Adipose tissue (tissue), 3 donors: ENCODE measurements around the gene HOXD4. TPM values are rescaled to one million over a fixed set of nuclear protein-coding genes. Genes with fewer than 3 reads are reported as not detected.

Experiments
- H3K27ac ChIP-seq: one replicate; pipeline ENCODE4 v1.5.1; 2013; ENCODE audit warnings: low read depth, low read length
- WGBS, 3 donors: extraction: QIAGEN DNeasy Blood & Tissue Kit; methylation state at CpG; one replicate each; pipeline ENCODE4 v1.1.7; 2013; 5-methylcytosine and 5-hydroxymethylcytosine counted together
- polyA plus RNA-seq, 3 donors: library from polyadenylated mRNA; stranded (reverse); fragments of 200-250 nt; gene quantifications; one replicate each; pipeline ENCODE4 v1.2.3, GENCODE V29; 2013
- donor health status: healthy with polysubstance abuse.
- donor health status: Bipolar disorder and iron deficiency.
- donor health status: healthy.

Gene HOXD4
- polyA plus RNA-seq, 3 donors = 0.79 to 3.8 (median 2.5) TPM

DNA sequence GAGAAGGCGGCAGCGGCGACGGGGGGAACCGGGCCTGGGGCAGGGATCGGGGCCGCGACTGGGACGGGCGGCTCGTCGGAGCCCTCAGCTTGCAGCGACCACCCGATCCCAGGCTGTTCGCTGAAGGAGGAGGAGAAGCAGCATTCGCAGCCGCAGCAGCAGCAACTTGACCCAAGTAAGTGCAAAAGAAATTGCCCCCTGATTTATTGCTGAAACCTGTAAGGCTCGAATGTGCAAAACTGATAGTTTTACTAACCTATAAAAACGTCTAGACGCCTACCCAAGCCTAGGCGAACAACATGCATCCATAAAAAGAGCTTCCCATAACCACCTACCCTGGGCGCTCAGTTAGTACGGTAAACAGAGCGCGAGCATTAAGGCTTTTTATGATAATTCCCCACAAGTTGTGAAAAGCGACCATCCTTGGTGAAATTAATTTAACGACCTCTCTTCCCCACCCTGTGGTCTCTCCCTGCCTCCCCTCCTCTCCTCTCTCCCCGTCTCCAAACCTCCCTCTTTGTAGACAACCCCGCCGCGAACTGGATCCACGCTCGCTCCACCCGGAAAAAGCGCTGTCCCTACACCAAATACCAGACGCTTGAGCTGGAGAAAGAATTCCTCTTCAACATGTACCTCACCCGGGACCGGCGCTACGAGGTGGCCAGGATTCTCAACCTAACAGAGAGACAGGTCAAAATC lies 27.8 kb upstream of the HOXD4 start:
- 6 to 14% (median 7%) methylated on average over 40 of the region's 40 CpGs for WGBS, 3 donors
- H3K27ac ChIP-seq = no peak overlapping the region

DNA sequence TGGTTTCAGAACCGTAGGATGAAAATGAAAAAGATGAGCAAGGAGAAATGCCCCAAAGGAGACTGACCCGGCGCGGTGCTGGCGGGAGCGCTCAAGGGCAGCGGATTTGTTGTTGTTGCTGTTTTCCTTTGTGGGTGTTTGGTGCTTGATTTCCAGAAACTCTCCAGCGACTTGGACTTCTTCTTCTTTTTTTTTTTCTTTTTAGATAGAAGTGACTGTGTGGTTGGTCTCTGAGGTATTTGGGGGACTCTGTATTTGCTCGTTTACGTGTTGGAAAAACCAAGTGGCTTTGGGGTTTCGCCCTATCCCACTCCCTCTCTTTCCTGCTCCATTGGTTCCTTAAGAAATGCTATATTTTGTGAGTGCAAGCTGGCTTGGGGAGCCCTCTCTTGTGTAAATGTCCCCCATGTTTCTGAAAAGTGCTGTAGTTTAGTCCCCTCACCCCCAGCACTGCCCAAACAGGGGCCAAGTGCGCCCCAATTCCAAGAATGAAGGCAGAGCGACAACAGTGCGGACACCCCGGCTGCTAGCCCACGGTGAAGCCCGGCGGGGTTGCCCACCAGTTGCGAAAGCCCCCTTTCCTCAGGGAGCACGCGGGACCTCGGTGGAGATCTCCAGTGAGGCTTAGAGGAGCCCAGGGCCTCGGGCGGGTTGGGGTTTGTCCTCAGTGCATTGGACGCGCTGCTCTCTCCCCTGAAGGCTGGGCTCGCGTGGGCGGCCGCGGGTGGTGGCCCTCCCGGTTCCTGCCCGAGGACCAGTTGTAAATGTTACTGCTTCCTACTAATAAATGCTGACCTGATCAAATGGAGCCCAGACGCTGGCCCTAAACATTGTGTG lies 27.0 kb upstream of the HOXD4 start:
- H3K27ac ChIP-seq = no peak overlapping the region
- 12 to 44% (median 24%) methylated on average over 34 of the region's 34 CpGs for WGBS, 3 donors

DNA sequence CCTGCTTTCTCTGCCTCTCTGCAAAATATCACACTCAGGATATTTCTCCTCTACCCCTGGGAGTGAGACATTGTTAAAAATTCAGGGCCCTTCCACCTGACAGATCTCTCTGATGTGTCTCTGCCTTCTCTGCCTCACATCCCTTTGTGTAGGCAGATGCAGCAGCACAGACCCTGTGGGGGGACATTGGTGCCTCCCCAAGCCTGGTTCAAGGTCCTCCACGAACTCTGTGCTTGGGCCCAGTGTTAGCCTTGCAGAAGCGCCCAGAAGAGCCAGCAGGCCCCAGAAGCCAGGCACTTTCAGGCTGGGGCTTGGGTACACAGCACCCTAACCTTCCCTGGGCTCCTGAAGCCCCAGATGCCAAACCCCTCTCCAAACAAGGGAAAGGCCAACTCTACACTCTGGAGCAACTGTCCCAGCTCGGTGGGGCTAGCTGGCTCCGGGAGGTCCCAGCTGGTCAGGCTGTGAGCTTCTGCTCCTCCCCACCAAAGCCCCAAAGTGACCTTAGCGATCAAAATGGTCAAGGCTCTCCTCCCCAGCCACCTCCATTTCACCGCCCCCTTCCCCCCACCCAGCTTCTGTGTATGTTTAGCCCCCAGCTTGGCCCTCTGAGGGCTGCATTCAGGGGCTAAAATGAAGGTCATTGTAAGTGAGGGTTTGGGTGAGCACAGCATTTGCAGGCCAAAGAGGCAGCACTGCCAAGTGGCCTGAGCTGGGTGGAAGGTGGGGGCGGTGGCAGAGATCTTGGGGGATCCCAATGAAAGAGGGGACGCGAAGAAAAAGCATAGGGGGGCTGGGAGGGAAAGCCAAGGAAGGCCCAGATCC lies 26.2 kb upstream of the HOXD4 start:
- H3K27ac ChIP-seq = no peak overlapping the region
- WGBS, 3 donors = 19 to 62% (median 46%) methylated on average over 9 of the region's 9 CpGs

DNA sequence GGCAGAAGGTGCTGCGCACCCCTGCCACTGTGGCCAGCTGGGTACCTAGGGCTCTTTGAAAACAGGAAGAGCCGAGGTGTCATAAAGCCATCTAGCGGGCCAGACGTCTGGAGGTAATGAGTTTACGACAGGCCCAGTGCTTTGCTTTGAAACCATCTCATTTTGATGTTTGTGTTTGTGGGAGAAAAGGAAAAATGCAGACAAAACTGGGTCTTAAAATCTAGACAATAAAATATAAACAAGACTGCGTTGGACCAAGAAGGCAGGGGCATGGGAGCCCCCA lies 25.6 kb upstream of the HOXD4 start:
- H3K27ac ChIP-seq = no peak overlapping the region
- 10 to 52% (median 37%) methylated on average over 6 of the region's 6 CpGs for WGBS, 3 donors

DNA sequence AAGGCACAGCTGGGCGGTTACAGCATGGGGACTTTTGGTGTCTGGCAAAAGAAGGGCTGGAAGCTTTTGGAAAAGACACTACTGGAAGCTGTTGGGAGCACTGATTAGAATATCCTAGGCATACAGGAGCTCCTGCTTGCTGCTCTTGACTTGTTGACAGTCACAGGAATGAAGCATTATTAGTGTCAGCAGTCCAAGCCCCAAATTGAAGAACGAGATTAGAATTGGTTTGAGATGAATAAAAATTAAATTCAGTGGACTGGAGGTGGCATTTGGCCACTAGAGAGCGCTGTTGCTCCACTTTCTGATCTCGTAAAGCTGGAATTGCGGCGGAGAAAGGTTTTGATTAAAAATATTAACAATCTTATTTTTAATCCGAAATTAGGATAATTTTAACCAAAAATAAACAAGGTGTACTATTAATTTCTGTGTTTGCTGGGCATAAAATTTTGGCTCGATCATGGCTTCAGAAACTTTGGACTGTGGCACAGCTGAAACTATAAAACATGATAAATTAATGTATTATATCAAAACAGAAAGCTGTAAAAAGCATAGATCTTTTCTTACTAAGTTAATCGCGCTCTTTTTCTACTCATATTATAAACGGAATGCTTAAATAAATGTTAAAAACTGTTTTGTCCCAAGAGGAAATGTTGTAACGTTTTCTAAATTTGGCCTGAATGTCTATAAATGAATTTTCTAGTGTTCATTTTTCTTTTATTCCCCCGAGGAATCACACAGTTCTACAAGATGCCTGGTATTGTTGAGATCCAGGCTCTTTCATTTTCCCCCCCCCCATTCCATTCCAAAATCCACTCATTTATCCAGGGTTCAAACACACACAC lies 24.2 kb upstream of the HOXD4 start:
- H3K27ac ChIP-seq = no peak overlapping the region
- WGBS, 3 donors = 3 to 7% (median 4%) methylated on average over 13 of the region's 13 CpGs

DNA sequence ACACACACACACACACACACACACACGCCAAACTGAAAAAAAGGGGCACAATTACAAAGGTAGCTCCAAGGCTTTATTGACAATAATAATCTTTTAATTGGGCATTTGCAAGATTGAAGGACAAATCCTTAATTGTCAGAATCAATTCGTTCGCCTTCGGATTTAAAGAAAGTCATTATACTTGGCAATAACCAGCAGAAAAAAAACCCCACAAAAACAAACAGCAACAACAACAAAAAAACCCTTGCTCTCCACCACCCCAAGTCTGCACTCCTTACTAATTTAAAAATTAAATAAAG lies 23.6 kb upstream of the HOXD4 start:
- no peak overlapping the region for H3K27ac ChIP-seq
- WGBS, 3 donors = 17 to 41% (median 29%) methylated on average over 4 of the region's 4 CpGs

DNA sequence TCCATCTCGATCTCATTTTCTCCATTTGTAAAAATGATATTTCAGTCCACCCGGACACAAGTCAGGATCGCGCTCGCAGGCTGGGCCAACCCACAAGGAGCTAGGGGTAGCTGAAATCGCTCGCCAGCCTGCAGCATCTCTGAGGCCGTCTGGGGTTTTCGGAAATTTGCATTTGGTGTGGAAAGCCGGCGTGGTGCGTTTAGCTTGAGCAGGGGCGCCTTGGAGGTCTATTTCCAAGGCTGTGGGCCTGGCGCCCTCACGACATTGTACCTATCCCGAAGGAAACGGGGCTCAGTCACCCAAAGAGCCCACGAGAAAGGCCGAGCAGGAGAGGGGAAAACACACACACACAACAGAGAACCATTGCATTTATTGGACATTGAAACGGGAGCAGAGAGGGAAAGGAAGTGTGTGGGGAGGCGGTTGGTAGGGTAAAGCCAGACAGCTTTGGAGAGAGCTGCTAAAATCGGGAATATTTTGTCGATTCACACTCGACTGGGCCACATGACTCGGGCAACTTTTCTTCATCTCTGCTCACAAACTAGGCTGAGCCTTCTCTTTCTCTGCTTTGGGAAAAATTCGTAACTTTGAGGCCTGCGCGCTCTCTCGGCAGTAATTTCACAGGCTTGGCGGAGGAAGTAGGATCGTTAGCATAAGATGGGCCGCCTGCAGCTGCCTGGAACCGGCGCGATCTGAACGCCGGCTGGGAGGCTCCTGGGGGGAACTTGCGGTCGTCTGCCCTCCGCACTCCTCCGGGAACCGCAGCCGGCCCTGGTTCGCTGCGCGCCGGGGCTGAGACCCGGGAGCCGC lies 23.0 kb upstream of the HOXD4 start:
- 10 to 17% (median 12%) methylated on average over 40 to 49 of the region's 49 CpGs for WGBS, 3 donors
- no peak overlapping the region for H3K27ac ChIP-seq

DNA sequence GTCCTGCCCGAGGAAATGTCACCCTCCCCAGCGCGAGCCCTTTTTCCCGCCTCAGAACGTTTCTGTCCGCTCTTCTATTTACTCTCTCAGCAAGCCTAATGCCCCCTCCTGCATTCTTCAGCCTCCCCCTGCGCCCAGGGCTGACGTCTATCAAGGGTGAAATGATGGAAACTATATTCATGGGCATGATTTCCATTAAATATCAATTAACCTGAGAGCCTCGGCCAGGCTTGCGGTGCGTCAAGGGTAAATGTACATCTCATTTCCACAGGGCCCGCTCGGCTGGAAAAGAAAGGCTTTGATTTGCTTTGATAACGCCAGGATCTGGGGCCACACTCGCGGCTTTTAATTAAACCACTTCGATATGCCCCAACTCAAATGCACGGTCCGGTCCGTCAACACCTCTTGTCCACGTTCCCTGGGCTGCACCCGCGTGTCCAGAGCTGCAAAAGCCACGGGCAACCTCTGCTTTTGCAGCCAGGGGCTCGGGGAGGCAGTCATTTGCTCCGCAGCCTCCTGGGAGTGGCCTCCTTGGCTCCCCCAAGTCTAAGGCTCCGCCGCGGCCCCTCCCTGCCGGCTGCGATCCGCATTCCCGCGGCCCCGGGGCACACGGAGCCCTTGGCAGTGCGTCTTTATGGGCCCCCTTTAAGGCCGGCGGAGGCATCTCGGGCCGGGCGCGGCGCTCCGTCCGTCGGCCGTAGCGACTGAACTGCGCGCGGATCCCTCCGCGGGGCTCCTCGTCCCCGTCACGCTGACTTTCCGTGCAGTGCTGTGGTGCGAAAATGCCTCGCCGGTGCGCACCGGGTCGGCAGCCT lies 22.2 kb upstream of the HOXD4 start, which contains the start of gene HOXD8:
TSS of gene HOXD8 (plus strand) at position 724 of the 815 bp plus-strand sequence. CDS start 662 bp downstream, outside the sequence.
- 3 to 4% (median 4%) methylated on average over 64 of the region's 64 CpGs for WGBS, 3 donors
- no peak within 1 kb of the TSS for H3K27ac ChIP-seq

DNA sequence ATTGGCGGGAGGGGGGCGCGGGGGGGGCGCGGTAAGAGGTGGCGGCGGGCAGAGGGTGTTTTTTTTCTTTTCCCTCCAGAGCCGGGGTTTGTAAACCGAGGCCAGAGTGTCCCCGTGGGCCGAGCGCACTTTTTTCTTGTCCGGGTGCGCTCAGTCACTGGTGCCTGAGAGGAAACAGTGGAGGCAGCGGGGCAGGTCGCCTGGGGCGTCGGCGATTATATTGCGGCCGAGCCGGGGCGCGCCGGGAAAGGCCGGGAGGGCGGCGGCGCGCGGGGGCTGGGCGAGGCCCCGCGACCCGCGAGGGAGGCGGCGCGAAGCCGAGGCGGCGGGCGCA lies 21.6 kb upstream of the HOXD4 start:
- whole genome bisulfite sequencing, 3 donors = 1 to 3% (median 2%) methylated on average over 22 to 43 of the region's 43 CpGs
- no peak overlapping the region for H3K27ac ChIP-seq

DNA sequence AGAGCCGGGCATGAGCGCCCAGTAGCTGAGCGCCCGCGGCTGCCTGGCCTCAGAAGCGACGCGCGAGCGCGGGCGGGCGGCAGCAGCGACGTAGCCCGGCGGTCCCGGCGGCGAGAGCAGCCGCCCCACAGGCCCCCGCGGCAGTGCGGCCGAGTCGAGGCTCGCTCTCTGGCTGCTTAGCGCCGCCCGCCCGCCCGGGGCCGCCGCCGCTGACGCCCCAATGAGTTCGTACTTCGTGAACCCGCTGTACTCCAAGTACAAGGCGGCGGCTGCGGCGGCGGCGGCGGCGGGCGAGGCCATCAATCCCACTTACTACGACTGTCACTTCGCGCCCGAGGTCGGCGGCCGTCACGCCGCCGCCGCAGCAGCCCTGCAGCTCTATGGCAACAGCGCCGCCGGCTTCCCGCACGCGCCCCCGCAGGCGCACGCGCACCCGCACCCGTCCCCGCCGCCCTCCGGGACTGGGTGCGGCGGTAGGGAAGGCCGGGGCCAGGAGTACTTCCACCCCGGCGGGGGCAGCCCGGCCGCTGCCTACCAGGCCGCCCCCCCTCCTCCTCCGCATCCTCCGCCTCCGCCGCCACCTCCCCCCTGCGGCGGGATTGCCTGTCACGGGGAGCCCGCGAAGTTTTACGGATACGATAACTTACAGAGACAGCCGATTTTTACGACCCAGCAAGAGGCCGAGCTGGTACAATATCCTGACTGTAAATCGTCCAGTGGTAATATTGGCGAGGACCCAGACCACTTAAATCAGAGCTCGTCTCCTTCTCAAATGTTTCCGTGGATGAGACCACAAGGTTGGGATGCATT lies 21.0 kb upstream of the HOXD4 start:
- no peak overlapping the region for H3K27ac ChIP-seq
- 1 to 3% (median 2%) methylated on average over 86 to 100 of the region's 100 CpGs for WGBS, 3 donors

DNA sequence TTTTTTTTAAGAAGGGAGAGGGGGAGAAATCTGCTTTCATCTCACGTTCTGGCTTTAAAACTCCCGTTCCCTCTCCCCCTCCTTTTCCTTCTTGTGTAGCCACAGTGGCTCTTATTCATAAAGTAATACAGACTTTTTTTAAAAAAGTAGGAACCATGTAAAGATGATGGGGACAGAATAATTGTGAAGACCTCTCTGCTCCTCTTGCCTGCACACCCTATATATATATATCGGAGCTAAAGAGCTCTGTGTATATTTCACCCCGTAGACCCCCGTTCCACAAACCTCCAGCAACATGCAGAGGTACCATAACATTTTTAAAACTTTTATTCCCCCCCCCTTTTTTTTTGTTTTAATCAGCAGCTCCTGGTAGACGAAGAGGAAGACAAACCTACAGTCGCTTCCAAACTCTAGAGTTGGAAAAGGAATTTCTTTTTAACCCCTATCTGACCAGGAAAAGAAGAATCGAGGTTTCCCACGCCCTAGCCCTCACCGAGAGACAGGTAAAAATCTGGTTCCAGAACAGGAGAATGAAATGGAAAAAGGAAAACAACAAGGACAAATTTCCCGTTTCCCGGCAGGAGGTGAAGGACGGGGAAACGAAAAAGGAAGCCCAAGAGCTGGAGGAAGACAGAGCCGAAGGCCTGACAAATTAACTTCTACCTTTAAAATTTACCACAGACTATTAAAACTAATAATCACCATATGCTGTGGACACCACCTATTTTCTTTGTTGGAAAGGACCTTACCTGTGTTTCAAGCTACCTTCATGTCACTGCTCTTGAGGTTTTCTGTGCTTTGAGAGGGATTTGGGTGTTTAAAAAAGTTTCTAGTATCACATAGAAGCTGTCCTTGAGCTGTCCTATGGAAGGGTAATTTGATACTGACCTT lies 20.1 kb upstream of the HOXD4 start:
- H3K27ac ChIP-seq = no peak overlapping the region
- WGBS, 3 donors = 13 to 17% (median 14%) methylated on average over 15 of the region's 15 CpGs

DNA sequence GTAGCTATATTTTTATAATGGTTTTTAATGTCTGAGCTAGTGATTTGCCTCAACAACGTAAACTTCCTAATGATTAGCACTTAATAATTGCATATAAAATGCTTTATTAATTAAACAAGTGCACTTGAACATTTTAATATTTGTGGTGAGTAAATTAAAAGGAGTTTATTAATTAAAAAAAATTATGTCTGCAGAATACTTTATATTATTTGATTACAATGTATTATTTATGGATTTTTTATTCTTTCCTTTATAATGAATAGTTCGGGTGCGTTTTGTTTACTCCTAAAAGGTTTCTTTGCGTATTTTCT lies 19.5 kb upstream of the HOXD4 start:
- H3K27ac ChIP-seq = no peak overlapping the region
- WGBS, 3 donors = 21 to 30% (median 24%) methylated on average over 4 of the region's 4 CpGs

DNA sequence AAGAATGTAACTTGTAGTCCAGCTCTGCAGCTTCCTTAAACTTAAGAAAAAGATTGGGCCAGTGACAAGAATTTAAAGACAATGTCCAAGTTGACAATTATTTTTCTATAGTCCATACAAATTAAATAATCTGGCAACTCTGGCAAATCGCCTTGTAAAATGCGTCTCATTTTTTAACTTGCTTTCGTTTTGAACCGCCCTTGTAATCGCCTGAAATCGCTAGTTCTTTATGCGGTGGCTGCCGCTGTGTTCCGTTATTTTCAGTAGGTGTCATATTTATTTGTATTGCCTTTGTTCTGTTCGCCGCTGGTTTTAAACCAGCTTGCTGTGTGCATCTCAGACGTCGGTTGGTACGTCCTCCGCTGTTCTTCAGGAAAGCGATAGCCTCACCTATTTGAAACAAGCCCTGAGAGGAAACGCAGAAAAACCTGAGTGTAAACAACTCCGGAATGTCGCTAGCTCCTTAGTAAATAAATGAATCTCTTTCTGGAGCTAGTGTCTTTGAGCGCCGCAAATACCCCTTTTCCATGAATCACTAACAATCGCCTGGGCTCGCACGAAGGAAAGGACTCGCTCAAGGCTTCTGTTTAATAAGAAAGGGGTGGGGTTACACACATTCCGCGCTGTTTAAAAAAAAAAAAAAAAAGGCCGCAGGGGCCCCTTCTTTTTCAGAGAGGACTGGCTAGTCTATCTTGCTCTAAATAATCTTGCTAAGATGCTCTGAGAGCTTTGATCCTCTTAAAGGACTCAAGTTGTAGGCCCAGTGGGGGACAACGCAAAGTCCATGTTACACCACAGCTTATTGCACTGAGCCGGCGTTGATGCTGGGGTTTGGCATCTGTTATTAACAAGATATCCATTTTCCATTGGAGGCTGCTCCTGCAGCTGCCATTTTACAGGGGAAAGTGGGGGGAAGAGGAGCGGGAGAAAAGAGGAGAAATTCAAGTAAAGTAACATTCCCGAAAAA lies 18.9 kb upstream of the HOXD4 start:
- H3K27ac ChIP-seq = no peak overlapping the region
- 11 to 29% (median 13%) methylated on average over 33 of the region's 33 CpGs for WGBS, 3 donors

DNA sequence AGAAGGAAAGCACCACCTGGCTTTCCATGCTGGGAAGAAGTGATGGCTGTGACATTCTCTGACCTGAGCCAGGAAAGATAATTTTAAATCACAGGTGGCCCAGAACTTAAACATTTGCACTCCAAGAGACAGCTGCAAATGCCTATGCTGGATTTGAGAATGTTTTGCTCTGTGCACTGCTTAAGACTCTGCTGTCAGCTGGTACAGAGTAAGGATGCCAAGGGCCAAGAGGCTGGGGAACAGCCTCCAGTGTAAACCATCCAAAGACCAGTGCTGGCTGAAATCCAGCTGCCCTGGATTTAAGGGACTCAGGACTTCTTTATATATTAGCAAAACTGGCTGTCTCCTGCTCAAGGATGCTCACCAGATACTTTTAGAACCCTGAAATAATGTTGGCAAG lies 18.0 kb upstream of the HOXD4 start:
- H3K27ac ChIP-seq = no peak overlapping the region

DNA sequence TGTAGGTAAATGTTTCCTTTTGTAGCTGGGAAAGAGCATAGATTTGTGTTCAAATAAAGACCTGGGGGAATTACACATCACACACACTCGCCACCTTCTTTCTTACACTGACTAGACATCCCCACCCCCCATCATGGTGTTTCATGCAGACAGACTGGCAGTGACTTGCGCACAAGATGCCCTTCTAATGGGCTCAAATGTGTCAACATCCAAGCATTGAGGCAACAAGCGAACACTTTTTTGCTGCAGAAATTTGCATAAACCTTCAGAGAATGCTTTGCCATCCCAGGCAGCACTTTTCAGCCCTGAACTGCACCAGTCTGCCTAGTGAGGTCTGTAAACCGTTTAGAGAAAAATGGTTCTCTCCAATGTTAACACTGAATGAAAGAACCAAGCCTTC lies 17.3 kb upstream of the HOXD4 start:
- H3K27ac ChIP-seq = no peak overlapping the region
- 22 to 56% (median 53%) methylated on average over 4 of the region's 4 CpGs for WGBS, 3 donors
